Left lung (tissue), 10 donors: ENCODE data around the gene C8G. TPM values are rescaled to one million over a fixed set of nuclear protein-coding genes. Genes with fewer than 3 reads are reported as not detected.

ENCODE experiments used
- ATAC-seq: fragments of 200-7000 bp; cut with Tn5 transposase; one replicate; pipeline ENCODE4 v1.9.1; 2020; ENCODE audit warnings: moderate library complexity
- DNase-seq, 4 donors: peaks; one replicate each; pipeline ENCODE4 v3.0.0-alpha.2; 2013 to 2020
- H3K27ac ChIP-seq, 2 donors: fragments of 200-600 bp; sonication (generic) in 1 of 2; one replicate each; pipeline versions ENCODE4 v1.5.0 to v1.8.0; 2020 to 2021
- H3K27me3 ChIP-seq, 2 donors: fragments of 200-600 bp; sonication (generic) in 1 of 2; one replicate each; pipeline versions ENCODE4 v1.5.0 to v1.8.0; 2020 to 2021
- H3K36me3 ChIP-seq, 2 donors: fragments of 200-600 bp; sonication (generic) in 1 of 2; one replicate each; pipeline versions ENCODE4 v1.5.0 to v1.8.0; 2020 to 2021
- H3K4me1 ChIP-seq, 2 donors: fragments of 200-600 bp; one replicate each; pipeline ENCODE4 v1.8.0; 2021
- H3K4me3 ChIP-seq, 2 donors: fragments of 200-600 bp; sonication (generic) in 1 of 2; one replicate each; pipeline versions ENCODE4 v1.5.0 to v1.8.0; 2020 to 2021; ENCODE audit warnings: mild to moderate bottlenecking in 1 of 2
- H3K9me3 ChIP-seq, 2 donors: fragments of 200-600 bp; sonication (generic) in 1 of 2; one replicate each; pipeline versions ENCODE4 v1.5.0 to v1.8.0; 2020 to 2021
- intact Hi-C, 2 donors: fragments of 100-400 bp; cut with DNase I; formaldehyde crosslinking; loops; one replicate each; pipeline versions ENCODE4 v1.11.2 to v1.14.2; 2022
- polyA plus RNA-seq, 6 donors: library from polyadenylated mRNA; unstranded; fragments of 120-200 nt; gene quantifications; one replicate each; pipeline ENCODE4 v1.2.1, GENCODE V29; 2013; ENCODE audit not compliant: insufficient read length in 6 of 6
- total RNA-seq, 2 donors: library from RNA; stranded (reverse); fragmentation: NEBNext Ultra II Directional; extraction: Animal tissue kit (Norgen Biotek cat#: 25700); gene quantifications; one replicate each; pipeline ENCODE4 v1.2.1, GENCODE V29; 2021
- TF ChIP-seq, protein P1 (sequence below), 2 donors: fragments of 200-600 bp; sonication (generic) in 1 of 2; IDR thresholded peaks; one replicate each; pipeline versions ENCODE4 v1.5.0 to v1.8.0; 2021; ENCODE audit warnings: antibody characterized with exemption in 2 of 2
- donor health status: DM: no; HTN: yes; CAD: no.
- donor health status: DM: no; HTN: no; CAD: no.

C8G gene
- total and polyA plus RNA-seq, 8 donors = 0.47 to 1.2 (median 0.85) TPM

DNA sequence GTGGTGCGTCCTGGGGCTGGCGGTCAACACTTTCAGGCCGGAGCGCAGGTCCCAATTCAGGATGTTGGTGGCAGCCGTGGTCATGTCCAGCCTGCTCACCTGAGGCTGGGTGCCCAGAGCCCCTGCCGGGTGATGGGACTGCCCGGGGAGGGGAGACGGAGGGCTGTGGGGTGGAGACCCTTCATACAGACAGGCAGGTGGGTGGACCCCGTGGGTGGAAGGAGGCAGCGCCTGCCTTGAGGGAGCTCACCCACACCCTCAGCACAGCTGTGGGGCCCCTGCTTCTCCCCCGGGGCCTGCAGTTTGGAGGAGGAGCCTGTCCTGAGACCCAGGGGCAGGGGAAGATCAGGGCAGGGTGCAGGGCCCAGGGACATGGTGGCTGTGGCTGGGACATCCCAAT, 25.3 kb downstream of the C8G start:
- DNase-seq = no peak
- no peaks in the 10 kb centered on the region for H3K9me3 ChIP-seq
- TF ChIP-seq, protein P1, sequence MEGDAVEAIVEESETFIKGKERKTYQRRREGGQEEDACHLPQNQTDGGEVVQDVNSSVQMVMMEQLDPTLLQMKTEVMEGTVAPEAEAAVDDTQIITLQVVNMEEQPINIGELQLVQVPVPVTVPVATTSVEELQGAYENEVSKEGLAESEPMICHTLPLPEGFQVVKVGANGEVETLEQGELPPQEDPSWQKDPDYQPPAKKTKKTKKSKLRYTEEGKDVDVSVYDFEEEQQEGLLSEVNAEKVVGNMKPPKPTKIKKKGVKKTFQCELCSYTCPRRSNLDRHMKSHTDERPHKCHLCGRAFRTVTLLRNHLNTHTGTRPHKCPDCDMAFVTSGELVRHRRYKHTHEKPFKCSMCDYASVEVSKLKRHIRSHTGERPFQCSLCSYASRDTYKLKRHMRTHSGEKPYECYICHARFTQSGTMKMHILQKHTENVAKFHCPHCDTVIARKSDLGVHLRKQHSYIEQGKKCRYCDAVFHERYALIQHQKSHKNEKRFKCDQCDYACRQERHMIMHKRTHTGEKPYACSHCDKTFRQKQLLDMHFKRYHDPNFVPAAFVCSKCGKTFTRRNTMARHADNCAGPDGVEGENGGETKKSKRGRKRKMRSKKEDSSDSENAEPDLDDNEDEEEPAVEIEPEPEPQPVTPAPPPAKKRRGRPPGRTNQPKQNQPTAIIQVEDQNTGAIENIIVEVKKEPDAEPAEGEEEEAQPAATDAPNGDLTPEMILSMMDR (IDR thresholded peaks at IDR 0.05) = no peak
- H3K27ac ChIP-seq = no peak overlapping the region
- no peak for ATAC-seq
- peaks cover 0 to 8% of the 10 kb centered on the region in 2 donors for H3K27me3 ChIP-seq
- intact Hi-C loops = no loop called here
- no peaks in the 10 kb centered on the region for H3K36me3 ChIP-seq
- peaks cover under 1 to 24% of the 10 kb centered on the region in 2 donors for H3K4me1 ChIP-seq
- H3K4me3 ChIP-seq = no peak overlapping the region

DNA sequence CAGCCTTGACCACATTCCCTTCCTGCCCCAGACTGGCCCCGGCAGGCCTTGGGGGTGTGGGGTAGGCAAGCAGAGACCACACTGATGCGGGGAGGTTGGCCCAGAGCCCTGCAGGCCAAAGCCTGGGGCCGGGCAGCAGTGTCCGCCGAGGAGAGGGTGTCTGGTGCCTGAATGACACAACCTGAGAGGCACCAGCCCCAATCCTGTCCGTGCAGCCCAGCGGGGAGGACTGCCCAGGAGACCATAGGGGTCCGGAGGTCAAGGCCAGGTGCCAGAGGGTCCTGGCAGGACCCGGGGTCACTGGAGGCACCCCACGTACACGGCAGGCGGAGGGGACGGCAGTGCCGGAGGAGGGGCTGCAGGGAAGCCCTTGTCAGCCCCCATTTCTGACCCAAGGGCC, 26.7 kb downstream of the C8G start:
- peaks cover 0 to 12% of the 10 kb centered on the region in 2 donors for H3K27me3 ChIP-seq
- TF ChIP-seq, protein P1 (IDR thresholded peaks at IDR 0.05) = no peak
- H3K4me1 ChIP-seq = peaks cover 8 to 30% of the 10 kb centered on the region in 2 donors
- no peak for ATAC-seq
- intact Hi-C loops = no loop called here
- H3K9me3 ChIP-seq = no peaks in the 10 kb centered on the region
- DNase-seq = no peak
- H3K27ac ChIP-seq = no peak overlapping the region
- H3K36me3 ChIP-seq = no peaks in the 10 kb centered on the region
- no peak overlapping the region for H3K4me3 ChIP-seq

DNA sequence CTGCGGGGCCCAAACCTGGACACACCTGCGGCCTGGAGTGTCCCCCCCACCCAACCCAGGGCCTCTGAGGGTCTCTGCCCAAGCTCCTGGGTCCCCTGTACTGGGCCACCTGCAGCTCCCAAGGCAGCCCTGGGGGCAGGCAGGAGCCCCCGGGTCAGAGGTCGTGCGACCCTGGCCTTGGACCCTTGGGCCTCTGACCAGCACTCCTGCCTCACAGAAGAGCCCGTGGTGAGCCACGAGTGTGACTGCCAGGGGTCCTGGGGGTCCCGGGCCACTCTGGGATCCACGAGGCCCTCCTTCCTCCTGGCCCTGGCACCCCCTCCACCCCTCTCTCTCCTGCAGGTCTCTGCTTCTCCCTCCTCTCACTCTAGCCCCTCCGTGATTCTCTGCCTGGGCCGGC, 27.3 kb downstream of the C8G start:
- TF ChIP-seq, protein P1 (IDR thresholded peaks at IDR 0.05) = no peak
- H3K27ac ChIP-seq = no peak overlapping the region
- H3K4me3 ChIP-seq = no peak overlapping the region
- peaks cover 13 to 36% of the 10 kb centered on the region in 2 donors for H3K4me1 ChIP-seq
- no peaks in the 10 kb centered on the region for H3K36me3 ChIP-seq
- intact Hi-C loops = no loop called here
- H3K27me3 ChIP-seq = peaks cover 0 to 18% of the 10 kb centered on the region in 2 donors
- no peaks in the 10 kb centered on the region for H3K9me3 ChIP-seq
- DNase-seq (no peak), ATAC-seq (no peak)

DNA sequence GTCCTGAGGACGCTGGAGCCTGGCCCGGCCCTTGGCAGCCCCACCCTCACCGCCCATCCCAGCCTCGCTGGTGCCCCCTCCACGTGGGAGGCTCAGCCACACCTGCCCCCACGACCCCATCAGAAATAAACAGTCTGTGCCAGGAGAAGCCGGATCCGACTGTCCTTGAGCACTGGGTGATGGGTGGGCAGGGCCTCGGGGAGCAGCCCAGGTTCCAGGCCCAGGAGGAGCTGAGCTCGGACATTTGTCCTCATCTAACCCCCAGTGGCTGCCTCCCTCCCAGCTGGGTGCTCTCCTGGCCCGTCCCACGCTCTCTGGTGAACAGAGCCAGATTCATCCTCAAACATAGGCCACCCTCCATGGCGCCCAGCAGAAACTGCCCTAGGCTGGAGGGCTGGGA, 27.7 kb downstream of the C8G start:
- Histone ChIP-seq H3K27ac (no peak overlapping the region), H3K36me3 (no peaks in the 10 kb centered on the region), H3K9me3 (no peaks in the 10 kb centered on the region), H3K27me3 (peaks cover 0 to 22% of the 10 kb centered on the region in 2 donors), H3K4me3 (no peak overlapping the region), H3K4me1 (peaks cover 17 to 40% of the 10 kb centered on the region in 2 donors)
- intact Hi-C loops = no loop called here
- TF ChIP-seq, protein P1 (IDR thresholded peaks at IDR 0.05) = no peak
- no peak for DNase-seq
- no peak for ATAC-seq

DNA sequence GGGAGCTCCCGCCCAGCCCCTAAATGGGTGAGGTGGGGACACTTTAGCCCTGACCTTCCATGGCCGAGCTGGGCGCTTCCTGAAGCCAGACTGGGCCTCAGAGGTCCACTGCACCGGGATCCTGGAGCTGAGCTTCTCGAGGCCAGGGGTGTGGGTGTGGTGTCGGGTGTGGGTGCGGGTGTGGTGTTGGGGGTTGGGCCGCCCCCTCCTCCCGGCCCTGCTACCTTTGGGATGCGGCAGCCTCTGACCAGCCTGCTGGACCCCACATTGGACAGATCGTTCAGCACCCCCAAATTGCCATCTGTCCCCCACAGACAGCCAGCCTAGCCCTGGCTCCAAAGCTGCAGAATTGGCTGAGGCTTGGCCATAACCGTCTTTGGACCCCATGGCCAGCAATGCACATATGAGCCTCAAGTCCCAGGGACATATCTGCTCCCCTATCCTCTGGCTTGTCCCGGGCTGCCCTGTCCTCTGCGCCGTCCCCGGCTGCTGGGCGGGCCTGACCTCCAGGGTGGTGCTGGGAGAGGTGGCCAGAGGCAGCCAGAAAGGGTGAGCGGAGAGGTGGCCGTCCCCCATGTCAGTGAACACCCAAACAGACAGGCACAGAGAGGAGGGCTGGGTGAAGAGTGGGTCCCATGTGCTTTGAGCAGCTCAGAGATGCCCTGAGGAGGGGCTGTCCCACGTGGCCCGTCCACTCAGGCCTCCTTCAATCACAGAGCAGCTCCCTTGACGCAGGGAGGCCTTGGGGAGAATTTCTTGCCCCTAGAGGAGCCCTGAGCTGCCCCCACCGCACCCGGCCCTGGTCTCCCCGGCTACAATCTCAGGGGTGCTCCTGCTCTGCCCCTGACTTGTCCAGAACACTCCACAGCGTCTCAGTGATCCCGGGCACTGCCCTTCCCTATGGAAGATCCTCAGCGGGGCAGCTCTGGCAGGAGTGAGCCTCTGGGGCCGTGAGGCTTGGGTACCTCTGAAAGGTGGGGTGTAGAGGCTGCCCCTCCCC, 28.9 kb downstream of the C8G start:
- ATAC-seq (no peak), DNase-seq (no peak)
- Histone ChIP-seq H3K9me3 (no peaks in the 10 kb centered on the region), H3K27ac (peak overlapping the region in 1 of 2 donors; percentile 43), H3K4me1 (peaks cover 17 to 44% of the 10 kb centered on the region in 2 donors), H3K27me3 (peaks cover 0 to 27% of the 10 kb centered on the region in 2 donors), H3K36me3 (no peaks in the 10 kb centered on the region), H3K4me3 (no peak overlapping the region)
- TF ChIP-seq, protein P1 (IDR thresholded peaks at IDR 0.05) = no peak
- intact Hi-C loops = no loop called here
